ENCODE results near the gene FTH1. TPM values are rescaled to one million over a fixed set of nuclear protein-coding genes. Genes with fewer than 3 reads are reported as not detected.

The FTH1 gene
- total and polyA plus RNA-seq, 2 of the 13 experiments (the other 11 are each of a cell fraction or from before 2014, with no cell fraction given), result 607 to 760 TPM

DNA sequence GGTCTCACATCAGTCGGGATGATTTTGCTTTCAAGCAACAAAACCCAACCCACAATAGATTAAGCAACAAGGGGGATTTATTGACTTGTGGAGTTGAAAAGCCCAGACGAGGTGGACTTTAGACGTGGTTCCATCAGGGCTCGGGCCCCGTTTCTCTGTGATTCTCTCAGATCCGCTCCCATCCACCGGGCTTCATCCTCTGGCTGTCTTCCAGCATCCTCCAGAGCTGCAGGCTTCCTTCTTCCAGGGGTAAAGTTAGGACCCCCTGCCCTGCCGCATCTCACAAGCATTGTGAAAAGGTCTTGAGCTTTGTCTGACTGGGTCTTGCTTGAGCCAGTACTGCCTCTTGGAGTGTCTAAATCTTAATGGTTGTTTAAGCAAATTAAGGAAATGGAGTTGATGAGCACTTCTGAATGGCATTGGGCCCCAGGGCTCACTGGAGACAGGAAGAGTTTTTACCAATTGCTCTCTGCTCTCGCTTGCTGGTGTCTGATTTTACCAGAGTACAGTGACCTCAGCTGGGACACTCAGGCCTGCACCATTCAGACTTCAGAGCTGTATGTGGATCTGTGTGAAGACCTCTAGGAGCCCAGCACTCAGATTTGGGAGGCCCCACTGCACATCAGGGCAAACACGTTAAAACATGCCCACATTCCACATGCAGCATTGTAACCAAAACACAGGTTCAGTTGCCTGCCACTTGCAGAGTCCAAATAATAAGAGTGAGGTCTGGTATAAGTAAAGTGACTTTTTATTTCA lies 13.5 kb upstream of the FTH1 start (continued):
- no peak for TF ChIP-seq SKIL (CRISPR knock-in tag; IDR thresholded peaks at IDR 0.05; ENCODE audit: borderline replicate concordance)
- no peak for TF ChIP-seq GABPB1 (CRISPR knock-in tag; IDR thresholded peaks at IDR 0.05)
- TF ChIP-seq ZNF713 (CRISPR knock-in tag; IDR thresholded peaks at IDR 0.05), result no peak
- TF ChIP-seq, protein P1, sequence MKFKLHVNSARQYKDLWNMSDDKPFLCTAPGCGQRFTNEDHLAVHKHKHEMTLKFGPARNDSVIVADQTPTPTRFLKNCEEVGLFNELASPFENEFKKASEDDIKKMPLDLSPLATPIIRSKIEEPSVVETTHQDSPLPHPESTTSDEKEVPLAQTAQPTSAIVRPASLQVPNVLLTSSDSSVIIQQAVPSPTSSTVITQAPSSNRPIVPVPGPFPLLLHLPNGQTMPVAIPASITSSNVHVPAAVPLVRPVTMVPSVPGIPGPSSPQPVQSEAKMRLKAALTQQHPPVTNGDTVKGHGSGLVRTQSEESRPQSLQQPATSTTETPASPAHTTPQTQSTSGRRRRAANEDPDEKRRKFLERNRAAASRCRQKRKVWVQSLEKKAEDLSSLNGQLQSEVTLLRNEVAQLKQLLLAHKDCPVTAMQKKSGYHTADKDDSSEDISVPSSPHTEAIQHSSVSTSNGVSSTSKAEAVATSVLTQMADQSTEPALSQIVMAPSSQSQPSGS (CRISPR knock-in tag; IDR thresholded peaks at IDR 0.05), result peak; percentile 84; the same call in 1 of the 2 replicates
- TF ChIP-seq MLXIP (CRISPR knock-in tag; IDR thresholded peaks at IDR 0.05; ENCODE audit: borderline replicate concordance), result no peak
- no peak for TF ChIP-seq ZNF619 (CRISPR knock-in tag; IDR thresholded peaks at IDR 0.05)
- no peak for TF ChIP-seq ZNF230 (CRISPR knock-in tag; IDR thresholded peaks at IDR 0.05)
- TF ChIP-seq NR2F2 (IDR thresholded peaks at IDR 0.05; ENCODE audit: borderline replicate concordance, low read depth), result no peak
- TF ChIP-seq ZNF343 (CRISPR knock-in tag; IDR thresholded peaks at IDR 0.05), result no peak
- TF ChIP-seq, protein P2, sequence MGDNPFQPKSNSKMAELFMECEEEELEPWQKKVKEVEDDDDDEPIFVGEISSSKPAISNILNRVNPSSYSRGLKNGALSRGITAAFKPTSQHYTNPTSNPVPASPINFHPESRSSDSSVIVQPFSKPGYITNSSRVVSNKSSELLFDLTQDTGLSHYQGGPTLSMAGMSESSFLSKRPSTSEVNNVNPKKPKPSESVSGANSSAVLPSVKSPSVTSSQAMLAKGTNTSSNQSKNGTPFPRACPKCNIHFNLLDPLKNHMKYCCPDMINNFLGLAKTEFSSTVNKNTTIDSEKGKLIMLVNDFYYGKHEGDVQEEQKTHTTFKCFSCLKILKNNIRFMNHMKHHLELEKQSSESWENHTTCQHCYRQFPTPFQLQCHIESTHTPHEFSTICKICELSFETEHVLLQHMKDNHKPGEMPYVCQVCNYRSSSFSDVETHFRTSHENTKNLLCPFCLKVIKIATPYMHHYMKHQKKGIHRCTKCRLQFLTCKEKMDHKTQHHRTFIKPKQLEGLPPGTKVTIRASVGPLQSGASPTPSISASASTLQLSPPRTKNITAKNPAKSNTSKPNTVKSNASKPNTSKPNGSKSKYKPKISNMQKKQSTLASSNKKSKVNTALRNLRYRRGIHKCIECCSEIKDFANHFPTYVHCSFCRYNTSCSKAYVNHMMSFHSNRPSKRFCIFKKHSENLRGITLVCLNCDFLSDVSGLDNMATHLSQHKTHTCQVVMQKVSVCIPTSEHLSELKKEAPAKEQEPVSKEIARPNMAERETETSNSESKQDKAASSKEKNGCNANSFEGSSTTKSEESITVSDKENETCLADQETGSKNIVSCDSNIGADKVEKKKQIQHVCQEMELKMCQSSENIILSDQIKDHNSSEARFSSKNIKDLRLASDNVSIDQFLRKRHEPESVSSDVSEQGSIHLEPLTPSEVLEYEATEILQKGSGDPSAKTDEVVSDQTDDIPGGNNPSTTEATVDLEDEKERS (CRISPR knock-in tag; IDR thresholded peaks at IDR 0.05), result peak; percentile 84; the same call in 1 of the 2 replicates
- no peak for TF ChIP-seq GTF3A (CRISPR knock-in tag; conservative IDR thresholded peaks at IDR 0.05)
- TF ChIP-seq, protein P3, sequence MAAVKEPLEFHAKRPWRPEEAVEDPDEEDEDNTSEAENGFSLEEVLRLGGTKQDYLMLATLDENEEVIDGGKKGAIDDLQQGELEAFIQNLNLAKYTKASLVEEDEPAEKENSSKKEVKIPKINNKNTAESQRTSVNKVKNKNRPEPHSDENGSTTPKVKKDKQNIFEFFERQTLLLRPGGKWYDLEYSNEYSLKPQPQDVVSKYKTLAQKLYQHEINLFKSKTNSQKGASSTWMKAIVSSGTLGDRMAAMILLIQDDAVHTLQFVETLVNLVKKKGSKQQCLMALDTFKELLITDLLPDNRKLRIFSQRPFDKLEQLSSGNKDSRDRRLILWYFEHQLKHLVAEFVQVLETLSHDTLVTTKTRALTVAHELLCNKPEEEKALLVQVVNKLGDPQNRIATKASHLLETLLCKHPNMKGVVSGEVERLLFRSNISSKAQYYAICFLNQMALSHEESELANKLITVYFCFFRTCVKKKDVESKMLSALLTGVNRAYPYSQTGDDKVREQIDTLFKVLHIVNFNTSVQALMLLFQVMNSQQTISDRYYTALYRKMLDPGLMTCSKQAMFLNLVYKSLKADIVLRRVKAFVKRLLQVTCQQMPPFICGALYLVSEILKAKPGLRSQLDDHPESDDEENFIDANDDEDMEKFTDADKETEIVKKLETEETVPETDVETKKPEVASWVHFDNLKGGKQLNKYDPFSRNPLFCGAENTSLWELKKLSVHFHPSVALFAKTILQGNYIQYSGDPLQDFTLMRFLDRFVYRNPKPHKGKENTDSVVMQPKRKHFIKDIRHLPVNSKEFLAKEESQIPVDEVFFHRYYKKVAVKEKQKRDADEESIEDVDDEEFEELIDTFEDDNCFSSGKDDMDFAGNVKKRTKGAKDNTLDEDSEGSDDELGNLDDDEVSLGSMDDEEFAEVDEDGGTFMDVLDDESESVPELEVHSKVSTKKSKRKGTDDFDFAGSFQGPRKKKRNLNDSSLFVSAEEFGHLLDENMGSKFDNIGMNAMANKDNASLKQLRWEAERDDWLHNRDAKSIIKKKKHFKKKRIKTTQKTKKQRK (IDR thresholded peaks at IDR 0.05; ENCODE audit: low read length), result no peak
- TF ChIP-seq MYPOP (CRISPR knock-in tag; IDR thresholded peaks at IDR 0.05), result no peak
- TF ChIP-seq ELF3 (CRISPR knock-in tag; IDR thresholded peaks at IDR 0.05), result peak; percentile 33; the same call in 1 of the 2 replicates

Data from HepG2 (cell line).